A673 (cell line): ENCODE results near the gene CUBN. TPM values are rescaled to one million over a fixed set of nuclear protein-coding genes. Genes with fewer than 3 reads are reported as not detected.
A peak's percentile ranks its signal among the peaks of the same experiment; 100 is the strongest.
"Not testable (repeated sequence)": the region's sequence is repeated elsewhere in the genome, so short reads cannot be mapped to it uniquely, and the experiment has no call there.

Experiments
- BruUV-seq: library from RNA; stranded (reverse); fragments of 400-500 nt; replicated peaks from 2 replicates; lab custom pipeline; 2021; lab: Mats Ljungman, UMichigan
- CTCF ChIA-PET: fragments of 300-600 bp; sonication (Branson Sonifier 250); formaldehyde crosslinking; loops from one replicate; lab custom pipeline; 2022; ENCODE audit warnings: antibody characterized with exemption; lab: Charles Lee
- POLR2A ChIA-PET: fragments of 300-600 bp; sonication (Branson Sonifier 250); formaldehyde crosslinking; loops from one replicate; lab custom pipeline; 2022; ENCODE audit warnings: antibody characterized with exemption; ENCODE audit not compliant: low non-redundant PET; lab: Charles Lee
- DNase-seq: peaks from one replicate; pipeline ENCODE4 v3.0.0-alpha.2; 2015; ENCODE audit warnings: low spot score
- H3K27ac ChIP-seq: fragments of 200-600 bp; sonication (generic); 2 replicates; pipeline ENCODE4 v1.5.1; 2016; ENCODE audit warnings: mixed run types, low read depth, mild to moderate bottlenecking, mixed read lengths, antibody characterized with exemption, low read length; ENCODE audit not compliant: poor library complexity, severe bottlenecking
- H3K27me3 ChIP-seq: fragments of 200-600 bp; sonication (generic); replicated peaks from 2 replicates; pipeline ENCODE4 v1.6.1; 2017; ENCODE audit warnings: mixed run types, low read depth, mild to moderate bottlenecking, mixed read lengths, antibody characterized with exemption, low read length; ENCODE audit not compliant: insufficient read depth, poor library complexity
- H3K36me3 ChIP-seq: fragments of 200-600 bp; sonication (generic); 2 replicates; pipeline ENCODE4 v1.6.1; 2016; ENCODE audit warnings: mixed run types, mild to moderate bottlenecking, mixed read lengths, antibody characterized with exemption, low read length; ENCODE audit not compliant: insufficient read depth, poor library complexity, severe bottlenecking
- H3K4me1 ChIP-seq: fragments of 200-600 bp; sonication (generic); 2 replicates; pipeline ENCODE4 v1.6.1; 2017; ENCODE audit warnings: mixed run types, mild to moderate bottlenecking, mixed read lengths, antibody characterized with exemption, low read length; ENCODE audit not compliant: insufficient read depth, poor library complexity, severe bottlenecking
- H3K4me3 ChIP-seq: fragments of 200-600 bp; sonication (generic); 2 replicates; pipeline ENCODE4 v1.5.1; 2016; ENCODE audit warnings: low read depth, mixed run types, mild to moderate bottlenecking, mixed read lengths, low read length; ENCODE audit not compliant: poor library complexity, severe bottlenecking
- H3K9me3 ChIP-seq: fragments of 200-600 bp; sonication (generic); 2 replicates; pipeline ENCODE4 v1.6.1; 2016; ENCODE audit warnings: mixed run types, low read depth, mild to moderate bottlenecking, mixed read lengths, antibody characterized with exemption, low read length; ENCODE audit not compliant: poor library complexity, severe bottlenecking
- CTCF ChIP-seq: fragments of 300-800, 200-600 bp; sonication (generic); conservative IDR thresholded peaks from 2 replicates; pipeline ENCODE4 v1.5.1; 2017; ENCODE audit warnings: low read depth, mild to moderate bottlenecking, antibody characterized with exemption, low read length, moderate library complexity, mixed read lengths
- EZH2 ChIP-seq: fragments of 200-600 bp; sonication (generic); IDR thresholded peaks from 2 replicates; pipeline ENCODE4 v1.6.1; 2017; ENCODE audit warnings: borderline replicate concordance, low read depth, mild to moderate bottlenecking, mixed read lengths, antibody characterized with exemption, low read length; ENCODE audit not compliant: poor library complexity, severe bottlenecking
- intact Hi-C: fragments of 100-400 bp; cut with micrococcal nuclease; formaldehyde crosslinking; loops from one replicate; pipeline ENCODE4 v1.10.0; 2022; ENCODE audit not compliant: unreplicated experiment
- total RNA-seq: library from RNA; stranded (reverse); gene quantifications from 2 replicates; pipeline ENCODE4 v1.2.3, GENCODE V29; 2021

Gene CUBN
- total RNA-seq, 1 experiment from 2014 or later: 3.4 TPM

- Histone ChIP-seq H3K27ac (peak overlapping the region; percentile 88), H3K27me3 (no peaks in the 10 kb centered on the region), H3K9me3 (no peaks in the 10 kb centered on the region), H3K4me3 (no peak overlapping the region), H3K4me1 (peaks cover 28% of the 10 kb centered on the region), H3K36me3 (no peaks in the 10 kb centered on the region)
- intact Hi-C loops: loop anchor here (2.0 kb wide), 1 partner anchor 424 kb away; no protein-coding TSS in a partner anchor
- ChIA-PET CTCF (no interaction called here), POLR2A (interaction anchor here (0.6 to 0.7 kb wide), 3 partner anchors 15 to 434 kb away, joined by 3 to 4 read pairs (median 4); partner anchors contain the start of gene RSU1)
- TF ChIP-seq EZH2: no peak
- peak; percentile 97 for DNase-seq
- BruUV-seq: no TSS peak
These were observed 297.1 kb downstream of the CUBN start for GRCh38 chr10:16832351-16833080.

- no peaks in the 10 kb centered on the region for H3K27me3 ChIP-seq
- POLR2A ChIA-PET: no interaction called here
- BruUV-seq: no TSS peak
- intact Hi-C loops: loop anchor here (5.0 to 10.0 kb wide), 2 partner anchors 604 to 916 kb away; no protein-coding TSS in a partner anchor
- no peak overlapping the region for H3K4me3 ChIP-seq
- H3K4me1 ChIP-seq: peaks cover 25% of the 10 kb centered on the region
- H3K27ac ChIP-seq: no peak overlapping the region
- no peaks in the 10 kb centered on the region for H3K9me3 ChIP-seq
- CTCF ChIA-PET: interaction anchor here (0.6 to 0.7 kb wide), 4 partner anchors 11 to 689 kb away, joined by 3 to 4 read pairs (median 3); no protein-coding TSS in a partner anchor
- no peak for DNase-seq
- no peaks in the 10 kb centered on the region for H3K36me3 ChIP-seq
- no peak for TF ChIP-seq EZH2
These were observed 300.9 kb downstream of the CUBN start for GRCh38 chr10:16828701-16829175.

- Histone ChIP-seq H3K4me1 (peaks cover 19% of the 10 kb centered on the region), H3K36me3 (no peaks in the 10 kb centered on the region), H3K4me3 (peak overlapping the region; percentile 1), H3K27ac (no peak overlapping the region), H3K27me3 (no peaks in the 10 kb centered on the region), H3K9me3 (peaks cover 2% of the 10 kb centered on the region)
- DNase-seq: peak; percentile 95
- TF ChIP-seq CTCF (peak; percentile 69), EZH2 (no peak)
- no TSS peak for BruUV-seq
- ChIA-PET CTCF (interaction anchor here (0.6 to 0.7 kb wide), 2 partner anchors 11 to 689 kb away, joined by 3 to 4 read pairs; no protein-coding TSS in a partner anchor), POLR2A (no interaction called here)
- intact Hi-C loops: loop anchor here (5.0 to 10.0 kb wide), 2 partner anchors 604 to 917 kb away; no protein-coding TSS in a partner anchor
These were observed 301.5 kb downstream of the CUBN start for GRCh38 chr10:16828114-16828568.

- intact Hi-C loops: loop anchor here (5.0 to 10.0 kb wide), 2 partner anchors 605 to 917 kb away; no protein-coding TSS in a partner anchor
These were observed 302.1 kb downstream of the CUBN start for GRCh38 chr10:16827474-16827873.

More at GRCh38 chr10:16827474-16827873, 302.1 kb downstream of the CUBN start:
- DNase-seq, H3K27ac ChIP-seq, CTCF ChIA-PET, H3K9me3 ChIP-seq, BruUV-seq, POLR2A ChIA-PET, H3K36me3 ChIP-seq, H3K27me3 ChIP-seq: not testable (repeated sequence)
- Histone ChIP-seq H3K4me1 (peaks cover 15% of the 10 kb centered on the region), H3K4me3 (peak overlapping the region; percentile 1)
